Muscle of leg (tissue), 11 donors: ENCODE measurements around the gene SPHK2. TPM values are rescaled to one million over a fixed set of nuclear protein-coding genes. Genes with fewer than 3 reads are reported as not detected.

ENCODE experiments used
- DNase-seq: peaks from one replicate; pipeline ENCODE4 v3.0.0; 2013
- H3K27ac ChIP-seq: one replicate; pipeline ENCODE4 v1.5.1; 2013; ENCODE audit warnings: mild to moderate bottlenecking, low read length, control low read depth
- H3K27me3 ChIP-seq: one replicate; pipeline ENCODE4 v1.6.1; 2013; ENCODE audit warnings: low read length; ENCODE audit not compliant: control insufficient read depth, insufficient read depth
- H3K36me3 ChIP-seq: one replicate; pipeline ENCODE4 v1.6.1; 2013; ENCODE audit warnings: low read length; ENCODE audit not compliant: control insufficient read depth, insufficient read depth
- H3K4me1 ChIP-seq: one replicate; pipeline ENCODE4 v1.6.1; 2013; ENCODE audit warnings: low read length; ENCODE audit not compliant: control insufficient read depth, insufficient read depth
- H3K4me3 ChIP-seq: one replicate; pipeline ENCODE4 v1.5.1; 2013; ENCODE audit warnings: low read length, control low read depth
- H3K9me3 ChIP-seq: replicated peaks from 2 replicates; pipeline ENCODE4 v1.6.1; 2013; ENCODE audit warnings: low read depth, low read length; ENCODE audit not compliant: control insufficient read depth
- WGBS: methylation state at CpG from one replicate; pipeline ENCODE4 v1.1.5; 2013; ENCODE audit warnings: missing lambda C conversion rate; ENCODE audit not compliant: insufficient coverage; 5-methylcytosine and 5-hydroxymethylcytosine counted together
- polyA plus RNA-seq, 8 donors: library from polyadenylated mRNA; unstranded; fragments of 120-200 nt; gene quantifications; one replicate each; pipeline versions ENCODE4 v1.2.1 to v1.2.3, GENCODE V29; 2013; ENCODE audit warnings: inconsistent platforms in 1 of 8, low replicate concordance in 1 of 8; ENCODE audit not compliant: insufficient read length in 8 of 8, insufficient read depth in 1 of 8
- total RNA-seq: library from RNA; stranded (reverse); fragments of 120-200 nt; gene quantifications from one replicate; pipeline ENCODE4 v1.2.4, GENCODE V29; 2013

The SPHK2 gene
- total and polyA plus RNA-seq, 9 donors = 4.1 to 11.8 (median 9.6) TPM

GRCh38 chr19:48637948-48638830 is 18.9 kb downstream of the SPHK2 start:
- Histone ChIP-seq H3K36me3 (peaks cover 3% of the 10 kb centered on the region), H3K27ac (peak overlapping the region; percentile 98), H3K4me3 (peak overlapping the region; percentile 70), H3K4me1 (peaks cover 49% of the 10 kb centered on the region), H3K27me3 (peaks cover 4% of the 10 kb centered on the region), H3K9me3 (no peaks in the 10 kb centered on the region)
- DNase-seq = peak; percentile 98
- 8% methylated on average over 25 of the region's 29 CpGs for WGBS

- peaks cover 4% of the 10 kb centered on the region for H3K27me3 ChIP-seq
- H3K4me3 ChIP-seq = no peak overlapping the region
- peaks cover 42% of the 10 kb centered on the region for H3K4me1 ChIP-seq
- WGBS = 88% methylated on average over 12 of the region's 16 CpGs
- no peaks in the 10 kb centered on the region for H3K36me3 ChIP-seq
- H3K9me3 ChIP-seq = no peaks in the 10 kb centered on the region
- DNase-seq = peak; percentile 49
- peak overlapping the region; percentile 98 for H3K27ac ChIP-seq
Observed at GRCh38 chr19:48638831-48639381, 19.6 kb downstream of the SPHK2 start.

GRCh38 chr19:48639483-48640375 is 20.4 kb downstream of the SPHK2 start:
- 77% methylated on average over 21 of the region's 33 CpGs for WGBS
- Histone ChIP-seq H3K27ac (no peak overlapping the region), H3K36me3 (no peaks in the 10 kb centered on the region), H3K4me3 (no peak overlapping the region), H3K4me1 (peaks cover 41% of the 10 kb centered on the region), H3K9me3 (no peaks in the 10 kb centered on the region), H3K27me3 (peaks cover 4% of the 10 kb centered on the region)
- DNase-seq = peak; percentile 29

- WGBS = 100% methylated on average over 1 of the region's 2 CpGs
- Histone ChIP-seq H3K4me3 (no peak overlapping the region), H3K27ac (no peak overlapping the region), H3K4me1 (peaks cover 42% of the 10 kb centered on the region), H3K27me3 (peaks cover 4% of the 10 kb centered on the region), H3K36me3 (no peaks in the 10 kb centered on the region), H3K9me3 (no peaks in the 10 kb centered on the region)
- DNase-seq = no peak
Observed at GRCh38 chr19:48641850-48642249, 22.5 kb downstream of the SPHK2 start.

GRCh38 chr19:48642862-48643261 is 23.6 kb downstream of the SPHK2 start:
- peaks cover 4% of the 10 kb centered on the region for H3K27me3 ChIP-seq
- peaks cover 43% of the 10 kb centered on the region for H3K4me1 ChIP-seq
- DNase-seq = no peak
- WGBS = 86% methylated on average over 2 of the region's 5 CpGs
- H3K27ac ChIP-seq = no peak overlapping the region
- no peaks in the 10 kb centered on the region for H3K36me3 ChIP-seq
- H3K9me3 ChIP-seq = no peaks in the 10 kb centered on the region
- no peak overlapping the region for H3K4me3 ChIP-seq

GRCh38 chr19:48644355-48644754 is 25.0 kb downstream of the SPHK2 start:
- Histone ChIP-seq H3K9me3 (no peaks in the 10 kb centered on the region), H3K4me1 (peaks cover 40% of the 10 kb centered on the region), H3K27ac (no peak overlapping the region), H3K27me3 (peaks cover 4% of the 10 kb centered on the region), H3K36me3 (no peaks in the 10 kb centered on the region), H3K4me3 (no peak overlapping the region)
- WGBS = 100% methylated on average over 1 of the region's 4 CpGs
- DNase-seq = no peak

GRCh38 chr19:48644839-48645619 is 25.7 kb downstream of the SPHK2 start:
- H3K4me3 ChIP-seq = peak overlapping the region; percentile 58
- H3K27me3 ChIP-seq = peaks cover under 1% of the 10 kb centered on the region
- peak; percentile 90 for DNase-seq
- H3K9me3 ChIP-seq = no peaks in the 10 kb centered on the region
- H3K4me1 ChIP-seq = peaks cover 42% of the 10 kb centered on the region
- no peaks in the 10 kb centered on the region for H3K36me3 ChIP-seq
- WGBS = 0% methylated on average over 14 of the region's 25 CpGs
- H3K27ac ChIP-seq = peak overlapping the region; percentile 91

GRCh38 chr19:48645620-48646000 is 26.3 kb downstream of the SPHK2 start:
- peak; percentile 60 for DNase-seq
- Histone ChIP-seq H3K27ac (peak overlapping the region; percentile 91), H3K4me1 (peaks cover 42% of the 10 kb centered on the region), H3K27me3 (no peaks in the 10 kb centered on the region), H3K9me3 (no peaks in the 10 kb centered on the region), H3K4me3 (peak overlapping the region; percentile 58), H3K36me3 (no peaks in the 10 kb centered on the region)
- WGBS = 0% methylated on average over 6 of the region's 6 CpGs

- WGBS = under 1% methylated on average over 29 of the region's 33 CpGs
- Histone ChIP-seq H3K27me3 (no peaks in the 10 kb centered on the region), H3K4me3 (peak within 1 kb of the TSS; percentile 58), H3K4me1 (peaks cover 42% of the 10 kb centered on the region), H3K9me3 (no peaks in the 10 kb centered on the region), H3K27ac (peak within 1 kb of the TSS; percentile 91), H3K36me3 (no peaks in the 10 kb centered on the region)
- DNase-seq = peak; percentile 96
Observed at GRCh38 chr19:48646001-48646721, 26.9 kb downstream of the SPHK2 start, which contains the start of gene CA11. Gene CA11 (minus strand): TSS chr19:48646187. CDS start chr19:48645632, 555 bp downstream.
